Activated naive CD4-positive, alpha-beta T cell treated with anti-CD3 and anti-CD28 coated beads, Interleukin-2, amount 50 U/mL, for 24 hours (primary cell): ENCODE data around the gene PIP5K1B.

ENCODE experiments used
- H3K27ac Mint-ChIP-seq: one replicate; pipeline ENCODE4 v1.8.0; 2021; ENCODE audit warnings: mild to moderate bottlenecking, mixed read lengths
- H3K27me3 Mint-ChIP-seq: one replicate; pipeline ENCODE4 v1.8.0; 2021; ENCODE audit warnings: mixed read lengths
- H3K36me3 Mint-ChIP-seq: one replicate; pipeline ENCODE4 v1.8.0; 2021; ENCODE audit warnings: mixed read lengths
- H3K4me1 Mint-ChIP-seq: one replicate; pipeline ENCODE4 v1.8.0; 2021; ENCODE audit warnings: mixed read lengths
- H3K4me3 Mint-ChIP-seq: one replicate; pipeline ENCODE4 v1.8.0; 2021; ENCODE audit warnings: mild to moderate bottlenecking, mixed read lengths
- H3K9me3 Mint-ChIP-seq: one replicate; pipeline ENCODE4 v1.8.0; 2021; ENCODE audit warnings: mixed read lengths

PIP5K1B gene

DNA sequence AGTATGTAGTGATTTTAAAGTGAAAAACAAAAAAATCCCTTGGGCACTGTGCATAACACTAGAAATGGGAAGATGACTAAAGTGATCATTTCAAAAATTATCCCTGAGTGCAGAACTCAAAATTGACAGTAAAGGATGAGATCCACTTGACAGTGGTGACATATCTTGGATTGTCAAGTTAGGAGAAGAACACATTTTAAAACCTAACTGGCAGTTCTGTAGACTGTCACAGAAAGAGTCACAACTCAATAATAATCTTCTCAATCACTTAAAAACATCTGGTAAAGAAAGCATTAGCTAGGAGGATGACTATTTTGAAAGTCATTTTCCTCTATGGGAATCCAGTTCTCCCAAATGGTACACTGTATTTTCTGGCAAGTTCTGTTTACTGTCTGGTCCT is 127.1 kb downstream of the PIP5K1B start:
- Mint-ChIP-seq H3K4me3 (no peak overlapping the region), H3K27ac (no peak overlapping the region), H3K9me3 (no peaks in the 10 kb centered on the region), H3K36me3 (no peaks in the 10 kb centered on the region), H3K4me1 (no peaks in the 10 kb centered on the region), H3K27me3 (no peaks in the 10 kb centered on the region)

GRCh38 chr9:68832861-68833518 is 128.0 kb downstream of the PIP5K1B start:
- Mint-ChIP-seq H3K4me3 (no peak overlapping the region), H3K36me3 (no peaks in the 10 kb centered on the region), H3K27ac (no peak overlapping the region), H3K27me3 (no peaks in the 10 kb centered on the region), H3K4me1 (no peaks in the 10 kb centered on the region), H3K9me3 (no peaks in the 10 kb centered on the region)

- H3K36me3 Mint-ChIP-seq: no peaks in the 10 kb centered on the region
- no peak overlapping the region for H3K4me3 Mint-ChIP-seq
- H3K4me1 Mint-ChIP-seq: no peaks in the 10 kb centered on the region
- H3K27ac Mint-ChIP-seq: no peak overlapping the region
- H3K27me3 Mint-ChIP-seq: no peaks in the 10 kb centered on the region
- H3K9me3 Mint-ChIP-seq: no peaks in the 10 kb centered on the region
Observed at GRCh38 chr9:68834931-68835520, 130.0 kb downstream of the PIP5K1B start.

- peaks cover 2% of the 10 kb centered on the region for H3K36me3 Mint-ChIP-seq
- no peaks in the 10 kb centered on the region for H3K27me3 Mint-ChIP-seq
- no peak overlapping the region for H3K27ac Mint-ChIP-seq
- no peaks in the 10 kb centered on the region for H3K9me3 Mint-ChIP-seq
- no peak overlapping the region for H3K4me3 Mint-ChIP-seq
- no peaks in the 10 kb centered on the region for H3K4me1 Mint-ChIP-seq
Observed at GRCh38 chr9:68836788-68837187, 131.7 kb downstream of the PIP5K1B start.

GRCh38 chr9:68838245-68838644 is 133.2 kb downstream of the PIP5K1B start:
- Mint-ChIP-seq H3K9me3 (no peaks in the 10 kb centered on the region), H3K27ac (no peak overlapping the region), H3K4me1 (no peaks in the 10 kb centered on the region), H3K27me3 (no peaks in the 10 kb centered on the region), H3K36me3 (peaks cover 2% of the 10 kb centered on the region), H3K4me3 (no peak overlapping the region)

DNA sequence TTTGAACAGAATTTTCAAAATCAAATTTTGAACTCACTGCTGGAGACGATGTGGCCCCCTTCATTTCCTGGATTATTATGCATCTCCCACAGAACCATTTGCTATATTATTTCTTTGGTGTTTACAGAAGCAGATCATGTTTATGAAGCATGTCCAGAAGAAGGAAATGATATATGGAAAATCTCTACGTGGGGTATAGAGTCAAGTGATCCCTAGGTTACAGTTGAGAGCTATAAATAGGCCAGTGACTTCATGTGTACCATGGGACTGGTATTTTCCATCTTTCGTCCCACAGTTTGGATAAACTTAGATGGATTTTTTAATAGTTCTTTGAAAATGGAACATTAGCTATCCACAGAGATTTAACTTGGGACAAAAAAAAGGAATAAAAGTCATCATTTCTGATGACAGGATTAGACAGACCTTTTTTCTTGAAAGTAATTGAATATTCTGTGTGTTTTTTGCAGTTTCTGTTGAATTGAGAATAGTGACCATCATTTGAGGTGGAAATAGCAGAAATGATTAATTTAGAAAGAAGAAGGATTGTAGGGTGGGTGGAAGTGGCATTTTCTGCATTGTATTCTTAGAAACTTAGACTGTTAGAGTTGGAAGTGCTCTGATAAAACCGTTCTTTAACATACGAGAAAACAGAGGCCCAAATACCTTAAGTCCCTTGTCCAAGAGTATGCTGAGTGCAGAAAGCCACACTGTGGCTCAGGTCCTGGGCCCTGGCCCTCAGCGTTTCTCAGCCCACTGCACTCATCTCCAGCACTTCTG is 136.4 kb downstream of the PIP5K1B start:
- no peaks in the 10 kb centered on the region for H3K9me3 Mint-ChIP-seq
- no peaks in the 10 kb centered on the region for H3K27me3 Mint-ChIP-seq
- H3K36me3 Mint-ChIP-seq: peaks cover 2% of the 10 kb centered on the region
- no peak overlapping the region for H3K27ac Mint-ChIP-seq
- H3K4me1 Mint-ChIP-seq: no peaks in the 10 kb centered on the region
- no peak overlapping the region for H3K4me3 Mint-ChIP-seq

GRCh38 chr9:68842568-68842967 is 137.5 kb downstream of the PIP5K1B start:
- no peaks in the 10 kb centered on the region for H3K9me3 Mint-ChIP-seq
- peaks cover 2% of the 10 kb centered on the region for H3K36me3 Mint-ChIP-seq
- H3K27me3 Mint-ChIP-seq: no peaks in the 10 kb centered on the region
- H3K4me1 Mint-ChIP-seq: no peaks in the 10 kb centered on the region
- no peak overlapping the region for H3K4me3 Mint-ChIP-seq
- no peak overlapping the region for H3K27ac Mint-ChIP-seq

DNA sequence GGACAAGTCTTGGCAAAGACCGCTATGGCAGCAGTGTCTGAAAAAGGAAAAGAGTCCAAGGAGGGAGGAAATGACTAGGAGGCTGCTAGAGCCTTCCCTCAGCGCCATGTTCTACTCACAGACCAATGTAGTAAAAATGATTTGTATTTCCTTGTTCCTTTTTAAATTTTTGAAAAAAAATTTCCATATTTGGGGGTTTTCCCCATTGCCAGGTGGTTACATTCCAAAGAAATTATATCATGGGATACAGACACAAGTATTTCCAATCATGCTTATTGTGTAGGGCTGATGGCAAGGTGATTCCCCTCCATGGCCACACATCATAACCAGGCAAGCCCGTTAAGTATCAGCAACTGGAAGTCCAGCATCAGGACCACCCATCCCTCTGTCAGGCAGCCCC is 138.2 kb downstream of the PIP5K1B start:
- Mint-ChIP-seq H3K4me1 (no peaks in the 10 kb centered on the region), H3K36me3 (peaks cover 2% of the 10 kb centered on the region), H3K4me3 (no peak overlapping the region), H3K27me3 (no peaks in the 10 kb centered on the region), H3K27ac (no peak overlapping the region), H3K9me3 (no peaks in the 10 kb centered on the region)

DNA sequence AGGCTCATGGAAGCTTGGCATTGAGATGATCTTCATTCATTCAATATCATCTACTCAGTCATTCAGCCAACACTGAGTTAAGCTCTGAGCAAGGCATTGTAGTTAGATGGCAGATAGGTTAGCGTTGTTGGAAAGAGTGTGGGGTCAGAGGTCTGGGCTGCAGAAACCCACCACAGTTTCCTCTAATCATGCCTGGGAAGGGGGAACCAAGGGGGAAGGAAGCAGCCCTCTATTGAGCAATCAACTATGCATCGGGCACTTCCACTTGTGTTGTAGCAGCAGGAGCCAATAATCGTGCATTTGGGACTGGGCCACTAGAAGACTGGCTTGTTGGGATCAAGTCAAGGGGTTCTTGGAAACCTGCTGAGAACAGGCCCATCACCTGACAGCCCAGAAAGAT is 139.1 kb downstream of the PIP5K1B start:
- Mint-ChIP-seq H3K27me3 (no peaks in the 10 kb centered on the region), H3K9me3 (no peaks in the 10 kb centered on the region), H3K4me3 (no peak overlapping the region), H3K4me1 (no peaks in the 10 kb centered on the region), H3K27ac (no peak overlapping the region), H3K36me3 (peaks cover 2% of the 10 kb centered on the region)

DNA sequence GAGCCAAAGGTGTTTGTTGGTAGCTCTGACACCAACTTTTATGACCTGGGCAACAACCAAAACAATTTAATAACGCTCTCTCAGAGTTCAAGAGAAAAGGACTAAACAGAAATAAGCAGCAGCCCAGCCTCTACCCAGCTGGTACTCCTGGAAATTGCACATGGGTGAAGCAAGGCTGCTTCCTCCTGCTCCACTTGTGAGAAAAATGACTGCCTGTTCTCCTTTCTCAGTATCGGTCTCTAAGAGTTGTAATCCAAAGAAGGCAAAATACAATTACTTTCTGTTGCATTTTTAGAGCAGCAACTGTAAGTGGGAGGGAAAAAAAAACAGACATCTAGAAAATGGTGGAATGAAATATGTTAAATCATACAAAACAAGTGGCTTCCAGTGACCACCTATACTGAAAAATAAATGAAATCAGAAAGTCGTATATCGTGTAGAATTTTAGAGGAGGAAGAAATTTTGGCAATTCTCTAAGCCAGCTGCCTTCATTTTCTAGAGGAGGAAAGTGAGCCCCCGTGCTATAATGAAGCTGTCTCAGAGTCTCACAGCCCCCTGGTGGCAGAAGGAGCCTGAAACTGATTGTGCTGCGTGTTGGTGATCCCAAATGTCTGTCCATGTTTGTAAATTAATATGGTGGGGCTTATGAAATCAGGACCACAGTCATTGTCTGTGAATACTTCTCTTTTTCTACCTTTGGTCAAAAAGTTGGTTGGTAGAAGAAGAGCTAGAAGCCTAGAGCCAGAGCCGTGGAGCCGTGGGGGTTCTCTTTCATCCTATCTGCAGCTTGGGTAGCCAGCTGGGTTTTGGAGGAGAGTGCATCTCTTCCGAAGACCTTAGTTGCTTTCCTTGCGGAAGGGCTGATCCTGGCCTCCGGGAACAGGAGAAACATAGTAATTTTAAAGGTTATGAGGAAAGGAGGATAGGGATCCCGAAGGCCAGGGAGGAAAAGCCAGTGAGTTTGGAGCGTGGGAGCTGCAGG is 139.9 kb downstream of the PIP5K1B start:
- Mint-ChIP-seq H3K4me3 (no peak overlapping the region), H3K9me3 (no peaks in the 10 kb centered on the region), H3K4me1 (no peaks in the 10 kb centered on the region), H3K27me3 (no peaks in the 10 kb centered on the region), H3K27ac (no peak overlapping the region), H3K36me3 (peaks cover 2% of the 10 kb centered on the region)

GRCh38 chr9:68847765-68848164 is 142.7 kb downstream of the PIP5K1B start:
- Mint-ChIP-seq H3K27ac (no peak overlapping the region), H3K4me1 (no peaks in the 10 kb centered on the region), H3K36me3 (no peaks in the 10 kb centered on the region), H3K9me3 (no peaks in the 10 kb centered on the region), H3K4me3 (no peak overlapping the region), H3K27me3 (no peaks in the 10 kb centered on the region)

- no peaks in the 10 kb centered on the region for H3K4me1 Mint-ChIP-seq
- H3K9me3 Mint-ChIP-seq: no peaks in the 10 kb centered on the region
- no peak overlapping the region for H3K4me3 Mint-ChIP-seq
- no peaks in the 10 kb centered on the region for H3K27me3 Mint-ChIP-seq
- H3K36me3 Mint-ChIP-seq: no peaks in the 10 kb centered on the region
- no peak overlapping the region for H3K27ac Mint-ChIP-seq
Observed at GRCh38 chr9:68851657-68852056, 146.6 kb downstream of the PIP5K1B start.

GRCh38 chr9:68852941-68853340 is 147.9 kb downstream of the PIP5K1B start:
- H3K9me3 Mint-ChIP-seq: no peaks in the 10 kb centered on the region
- H3K36me3 Mint-ChIP-seq: no peaks in the 10 kb centered on the region
- H3K27me3 Mint-ChIP-seq: no peaks in the 10 kb centered on the region
- no peak overlapping the region for H3K27ac Mint-ChIP-seq
- no peaks in the 10 kb centered on the region for H3K4me1 Mint-ChIP-seq
- no peak overlapping the region for H3K4me3 Mint-ChIP-seq

DNA sequence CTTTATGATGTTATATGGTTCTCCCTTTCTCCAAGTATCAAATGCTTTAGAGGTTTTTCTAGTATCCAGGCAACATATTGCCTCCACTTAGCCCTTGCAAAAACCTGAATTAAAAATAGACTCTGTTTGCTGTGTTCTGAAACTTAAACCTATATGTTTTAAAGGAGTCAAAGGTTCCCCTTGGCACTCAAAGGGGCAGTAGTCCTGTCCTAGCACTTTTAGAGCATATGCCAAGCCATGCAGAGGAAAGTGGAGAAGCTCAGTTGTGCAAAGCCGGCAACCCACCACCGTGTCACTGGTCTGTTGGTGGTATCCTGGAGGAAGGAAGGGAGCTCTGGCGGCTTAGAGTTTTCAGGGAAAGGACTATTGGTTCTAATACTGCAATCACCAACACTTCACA is 154.3 kb downstream of the PIP5K1B start:
- H3K36me3 Mint-ChIP-seq: no peaks in the 10 kb centered on the region
- H3K27me3 Mint-ChIP-seq: no peaks in the 10 kb centered on the region
- H3K9me3 Mint-ChIP-seq: no peaks in the 10 kb centered on the region
- H3K27ac Mint-ChIP-seq: no peak overlapping the region
- no peaks in the 10 kb centered on the region for H3K4me1 Mint-ChIP-seq
- no peak overlapping the region for H3K4me3 Mint-ChIP-seq

- Mint-ChIP-seq H3K9me3 (no peaks in the 10 kb centered on the region), H3K27me3 (no peaks in the 10 kb centered on the region), H3K36me3 (no peaks in the 10 kb centered on the region), H3K4me1 (no peaks in the 10 kb centered on the region), H3K4me3 (no peak overlapping the region), H3K27ac (no peak overlapping the region)
Observed at GRCh38 chr9:68860419-68860818, 155.4 kb downstream of the PIP5K1B start.
